H1 (cell line): Measurements from ENCODE around the gene COL1A1. TPM values are rescaled to one million over a fixed set of nuclear protein-coding genes. Genes with fewer than 3 reads are reported as not detected.

Experiments used
- CTCF ChIA-PET: fragments of 300-600 bp; sonication (Branson Sonifier 250); formaldehyde crosslinking; loops from one replicate; lab custom pipeline; 2021; ENCODE audit not compliant: partially characterized antibody; lab: Charles Lee
- POLR2A ChIA-PET: fragments of 300-600 bp; sonication (Branson Sonifier 250); formaldehyde crosslinking; loops from one replicate; lab custom pipeline; 2021; ENCODE audit warnings: inconsistent platforms; ENCODE audit not compliant: partially characterized antibody; lab: Charles Lee
- DNase-seq, 2 experiments: peaks; one replicate each; pipeline versions ENCODE4 v3.0.0 to v3.0.0-alpha.2; 2010 to 2022; ENCODE audit warnings: low spot score in 2 of 2, low read depth in 1 of 2, mixed read lengths in 1 of 2
- FAIRE-seq: peaks from 2 replicates; lab custom pipeline; 2011; peaks lifted over from hg19 to GRCh38; lab: Jason Lieb, UNC
- H2AFZ ChIP-seq: 2 replicates; pipeline ENCODE4 v1.8.1; 2012; ENCODE audit warnings: low read length, inconsistent platforms
- H2AK5ac ChIP-seq: 2 replicates; pipeline ENCODE4 v1.6.1; 2013; ENCODE audit warnings: low read depth, low read length
- H2BK120ac ChIP-seq: replicated peaks from 2 replicates; pipeline ENCODE3; 2013; ENCODE audit warnings: low read depth, low read length, inconsistent platforms
- H2BK12ac ChIP-seq: 2 replicates; pipeline ENCODE4 v1.6.1; 2013; ENCODE audit warnings: low read depth, low read length
- H2BK15ac ChIP-seq: 2 replicates; pipeline ENCODE4 v1.6.1; 2013; ENCODE audit warnings: low read length
- H2BK20ac ChIP-seq: 2 replicates; pipeline ENCODE4 v1.6.1; 2013; ENCODE audit warnings: low read length
- H2BK5ac ChIP-seq: 2 replicates; pipeline ENCODE4 v1.6.1; 2013; ENCODE audit warnings: low read depth, low read length
- H3K14ac ChIP-seq: 2 replicates; pipeline ENCODE4 v1.6.1; 2013; ENCODE audit warnings: inconsistent platforms; ENCODE audit not compliant: insufficient read length
- H3K18ac ChIP-seq: 2 replicates; pipeline ENCODE4 v1.6.1; 2013; ENCODE audit warnings: low read length; ENCODE audit errors: extremely low read depth
- H3K23ac ChIP-seq: 2 replicates; pipeline ENCODE4 v1.6.1; 2013; ENCODE audit warnings: inconsistent platforms; ENCODE audit not compliant: insufficient read length
- H3K23me2 ChIP-seq: 2 replicates; pipeline ENCODE4 v1.6.1; 2013; ENCODE audit warnings: low read depth, low read length
- H3K27ac ChIP-seq: 2 replicates; pipeline ENCODE4 v1.6.1; 2011; ENCODE audit warnings: low read depth, low read length, inconsistent platforms
- H3K27me3 ChIP-seq, 4 experiments: replicated peaks in 1 of 4; 1 replicate in 1 of 4; 2 replicates in 3 of 4; pipeline versions ENCODE4 v1.6.1 to v1.8.1; 2011 to 2013; ENCODE audit warnings: low read length in 3 of 4, mild to moderate bottlenecking in 3 of 4, inconsistent platforms in 2 of 4, mixed read lengths in 2 of 4, moderate library complexity in 1 of 4; ENCODE audit not compliant: control insufficient read depth in 3 of 4, insufficient read depth in 3 of 4; ENCODE audit errors: extremely low read depth in 1 of 4
- H3K36me3 ChIP-seq, 4 experiments: 2 replicates each; pipeline versions ENCODE4 v1.6.1 to v1.8.1; 2011 to 2013; ENCODE audit warnings: mild to moderate bottlenecking in 4 of 4, low read length in 3 of 4, moderate library complexity in 2 of 4, control low read depth in 1 of 4, inconsistent platforms in 1 of 4; ENCODE audit not compliant: insufficient read depth in 4 of 4, control insufficient read depth in 2 of 4
- H3K4ac ChIP-seq: replicated peaks from 2 replicates; pipeline ENCODE3; 2013; ENCODE audit warnings: low read length, low read depth, mixed read lengths, inconsistent platforms; ENCODE audit not compliant: insufficient read length
- H3K4me1 ChIP-seq, 4 experiments: replicated peaks in 1 of 4; 1 replicate in 1 of 4; 2 replicates in 3 of 4; pipeline versions ENCODE4 v1.6.1 to v1.8.1; 2011 to 2013; ENCODE audit warnings: low read length in 3 of 4, inconsistent platforms in 2 of 4, mixed read lengths in 1 of 4; ENCODE audit not compliant: insufficient read depth in 4 of 4, control insufficient read depth in 3 of 4
- H3K4me2 ChIP-seq, 2 experiments: 2 replicates each; pipeline versions ENCODE4 v1.6.1 to v1.8.1; 2011 to 2013; ENCODE audit warnings: low read depth in 2 of 2, low read length in 2 of 2, control low read depth in 1 of 2, inconsistent platforms in 1 of 2, mild to moderate bottlenecking in 1 of 2; ENCODE audit not compliant: insufficient read depth in 1 of 2
- H3K4me3 ChIP-seq, 4 experiments: fragments of 200-600, 300-600 bp in 1 of 4; sonication (generic), shearing (Covaris generic), sonication (Bioruptor Twin) in 1 of 4; 2 replicates each; pipeline versions ENCODE4 v1.5.1 to v1.8.1; 2011 to 2016; ENCODE audit warnings: low read length in 4 of 4, low read depth in 3 of 4, control low read depth in 2 of 4, inconsistent platforms in 2 of 4, mild to moderate bottlenecking in 2 of 4, mixed read lengths in 1 of 4, moderate library complexity in 1 of 4; ENCODE audit not compliant: insufficient read depth in 2 of 4; ENCODE audit errors: extremely low read depth in 1 of 4
- H3K56ac ChIP-seq: replicated peaks from 2 replicates; pipeline ENCODE3; 2013; ENCODE audit warnings: low read depth, mild to moderate bottlenecking, mixed read lengths, low read length, inconsistent platforms; ENCODE audit not compliant: insufficient read length
- H3K79me1 ChIP-seq: 2 replicates; pipeline ENCODE4 v1.6.1; 2013; ENCODE audit warnings: low read depth, low read length, control low read depth
- H3K79me2 ChIP-seq, 2 experiments: 2 replicates each; pipeline versions ENCODE4 v1.6.1 to v1.8.1; 2012 to 2013; ENCODE audit warnings: low read length in 2 of 2, mild to moderate bottlenecking in 2 of 2, inconsistent platforms in 1 of 2; ENCODE audit not compliant: insufficient read depth in 2 of 2, control insufficient read depth in 1 of 2
- H3K9ac ChIP-seq, 4 experiments: replicated peaks in 1 of 4; 1 replicate in 1 of 4; 2 replicates in 3 of 4; pipeline versions ENCODE4 v1.6.1 to v1.8.1; 2011 to 2013; ENCODE audit warnings: low read depth in 3 of 4, low read length in 3 of 4, control low read depth in 2 of 4, mild to moderate bottlenecking in 2 of 4, moderate library complexity in 2 of 4, inconsistent platforms in 1 of 4; ENCODE audit errors: extremely low read depth in 1 of 4
- H3K9me3 ChIP-seq, 2 experiments: 2 replicates each; pipeline versions ENCODE4 v1.6.1 to v1.8.1; 2012 to 2013; ENCODE audit warnings: mild to moderate bottlenecking in 2 of 2, moderate library complexity in 2 of 2, control low read depth in 1 of 2, inconsistent platforms in 1 of 2, low read depth in 1 of 2, low read length in 1 of 2, mixed read lengths in 1 of 2; ENCODE audit not compliant: insufficient read depth in 2 of 2
- H4K20me1 ChIP-seq, 2 experiments: replicated peaks in 1 of 2; 2 replicates each; pipeline versions ENCODE3 to v1.8.1; 2011 to 2013; ENCODE audit warnings: inconsistent platforms in 2 of 2, low read length in 2 of 2, mild to moderate bottlenecking in 1 of 2; ENCODE audit not compliant: insufficient read depth in 2 of 2, control insufficient read depth in 1 of 2
- H4K5ac ChIP-seq: 2 replicates; pipeline ENCODE4 v1.6.1; 2013; ENCODE audit warnings: low read length, low read depth, mixed read lengths, inconsistent platforms; ENCODE audit not compliant: insufficient read length
- H4K8ac ChIP-seq: 2 replicates; pipeline ENCODE4 v1.8.0; 2013; ENCODE audit warnings: mild to moderate bottlenecking, moderate library complexity, low read length, inconsistent platforms; ENCODE audit not compliant: insufficient read depth; ENCODE audit errors: extremely low read depth
- H4K91ac ChIP-seq: replicated peaks from 2 replicates; pipeline ENCODE3; 2013; ENCODE audit warnings: low read length, mixed read lengths, inconsistent platforms; ENCODE audit not compliant: insufficient read length
- CBX5 ChIP-seq: fragments of 300-800, 300-1000 bp; sonication (generic); IDR thresholded peaks from 2 replicates; pipeline ENCODE4 v1.7.1; 2016; ENCODE audit warnings: antibody characterized with exemption, low read length, low read depth
- HDAC6 ChIP-seq: IDR thresholded peaks from one replicate; pipeline ENCODE4 v1.7.1; 2012; ENCODE audit warnings: low read depth, mild to moderate bottlenecking, inconsistent platforms, low read length, moderate library complexity
- KDM4A ChIP-seq: IDR thresholded peaks from one replicate; pipeline ENCODE4 v1.7.1; 2012; ENCODE audit warnings: low read depth, mild to moderate bottlenecking, moderate library complexity, low read length, inconsistent platforms; ENCODE audit not compliant: severe bottlenecking
- PHF8 ChIP-seq: fragments of 200-600 bp; sonication (generic); conservative IDR thresholded peaks from 2 replicates; pipeline ENCODE4 v1.7.1; 2012; ENCODE audit warnings: low read depth, mild to moderate bottlenecking, inconsistent platforms, low read length, moderate library complexity
- RBBP5 ChIP-seq: IDR thresholded peaks from 2 replicates; pipeline ENCODE4 v1.7.1; 2012; ENCODE audit warnings: low read depth, mild to moderate bottlenecking, inconsistent platforms, low read length, moderate library complexity, borderline replicate concordance
- SRF ChIP-seq: IDR thresholded peaks from 2 replicates; pipeline ENCODE4 v1.6.1; 2011; ENCODE audit warnings: mild to moderate bottlenecking, low read depth, low read length, moderate library complexity
- WGBS, 2 experiments: shearing (Covaris generic) in 1 of 2; methylation state at CpG; one replicate each; pipeline versions ENCODE4 v1.1.6 to v1.1.7; 2013 to 2015; ENCODE audit warnings: low lambda C conversion rate in 2 of 2, mixed read lengths in 2 of 2, inconsistent platforms in 1 of 2, low coverage in 1 of 2, missing lambda C conversion rate in 1 of 2; ENCODE audit not compliant: insufficient replicate concordance in 2 of 2, insufficient coverage in 1 of 2, insufficient read length in 1 of 2; ENCODE audit errors: extremely low coverage in 1 of 2, missing lambda C conversion rate in 1 of 2; 5-methylcytosine and 5-hydroxymethylcytosine counted together
- polyA plus RNA-seq, 7 experiments: library from polyadenylated mRNA; depleted of rRNA in 3 of 7; stranded (reverse) in 5 of 7; unstranded in 2 of 7; fragments of >200 nt in 5 of 7; fragments of 200-250 nt in 2 of 7; gene quantifications; 1 replicate in 5 of 7; 2 replicates in 1 of 7; 4 replicates in 1 of 7; pipeline versions ENCODE4 v1.2.1 to v1.2.3, GENCODE V29; 2011 to 2013; ENCODE audit warnings: missing spikeins in 2 of 7, mixed read lengths in 2 of 7
- total RNA-seq: library from RNA; stranded (reverse); fragmentation: NEBNext Ultra II Directional; extraction: Animal tissue kit (Norgen Biotek cat#: 25700); gene quantifications from 2 replicates; pipeline ENCODE4 v1.2.1, GENCODE V29; 2021
- TF ChIP-seq, protein P1 (sequence below): IDR thresholded peaks from 2 replicates; pipeline ENCODE4 v1.6.1; 2012; ENCODE audit warnings: inconsistent platforms

Gene COL1A1
- total and polyA plus RNA-seq, 2 of the 8 experiments (the other 6 are each of a cell fraction or from before 2014, with no cell fraction given), result 14.1 to 80.4 TPM

DNA sequence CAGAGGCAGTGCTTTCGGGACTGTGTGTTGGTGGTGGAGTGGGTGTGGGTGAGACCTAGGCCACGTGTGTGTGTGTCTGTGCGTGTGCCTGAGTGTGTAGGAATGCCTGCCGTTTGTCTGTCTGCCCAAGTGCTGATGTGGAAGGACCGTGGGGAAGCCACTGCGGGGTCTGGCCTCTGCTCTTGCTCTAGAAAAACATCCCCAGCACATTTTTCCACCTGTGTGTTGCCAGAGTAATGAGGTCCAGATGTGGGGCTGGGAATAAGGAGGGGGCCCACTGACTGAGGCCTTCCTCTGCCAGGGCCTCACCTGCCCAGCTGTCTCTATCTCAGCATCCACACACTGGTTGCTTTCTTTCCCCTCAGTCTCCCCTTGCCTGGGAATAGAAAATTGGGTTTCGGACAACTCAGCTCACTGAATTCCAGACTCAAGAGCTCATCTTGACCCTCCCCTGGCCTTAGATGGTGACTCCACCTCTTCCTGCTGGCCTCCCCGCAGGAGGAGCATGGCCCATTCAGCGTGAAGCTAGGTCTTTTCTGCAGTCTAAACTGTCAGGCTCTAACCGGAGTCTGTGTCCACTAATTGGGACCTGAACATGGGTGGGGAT, 28.0 kb downstream of the COL1A1 start:
- no peak overlapping the region for H3K9ac ChIP-seq
- H4K8ac ChIP-seq, result no peak overlapping the region
- no peaks in the 10 kb centered on the region for H4K20me1 ChIP-seq
- peak overlapping the region; percentile 76; the same call in 1 of the 2 replicates for H2BK5ac ChIP-seq
- H2BK12ac ChIP-seq, result peak overlapping the region; percentile 94; the same call in 1 of the 2 replicates
- H4K91ac ChIP-seq, result peak overlapping the region; percentile 87
- H2AK5ac ChIP-seq, result no peak overlapping the region
- H3K27ac ChIP-seq, result 0 out of 2 replicates have a peak overlapping the region, but pooled peaks have one; percentile 3
- H4K5ac ChIP-seq, result no peak overlapping the region
- ChIA-PET CTCF (interaction anchor here (0.8 to 17.0 kb wide), 18 partner anchors 8 to 160 kb away, joined by 3 to 299 read pairs (median 6); partner anchors contain the start of genes COL1A1, SGCA and TMEM92), POLR2A (interaction anchor here (1.2 kb wide), 1 partner anchor 9 kb away, joined by 3 read pairs; no protein-coding TSS in a partner anchor)
- no peak overlapping the region; the same call in 1 of the 2 replicates for H3K18ac ChIP-seq
- no peak for FAIRE-seq
- H3K4ac ChIP-seq, result no peak overlapping the region
- H3K4me3 ChIP-seq, result no peak overlapping the region
- no peaks in the 10 kb centered on the region for H3K27me3 ChIP-seq
- peak overlapping the region; percentile 36 for H2AFZ ChIP-seq
- H3K4me1 ChIP-seq, result peaks cover under 1 to 17% (median 11%) of the 10 kb centered on the region in 4 experiments
- WGBS, 2 experiments, result 83% methylated on average over 10 of the region's 10 CpGs; no CpG with 5 or more reads in 1 of the 2 experiments
- no peak overlapping the region for H3K56ac ChIP-seq
- no peaks in the 10 kb centered on the region for H3K79me2 ChIP-seq
- H3K14ac ChIP-seq, result no peak overlapping the region
- H2BK20ac ChIP-seq, result no peak overlapping the region
- H3K9me3 ChIP-seq, result no peaks in the 10 kb centered on the region
- no peak overlapping the region for H3K4me2 ChIP-seq
- H3K23me2 ChIP-seq, result no peaks in the 10 kb centered on the region
- no peak for DNase-seq
- H2BK120ac ChIP-seq, result no peak overlapping the region
- no peaks in the 10 kb centered on the region for H3K79me1 ChIP-seq
- H3K23ac ChIP-seq, result no peak overlapping the region
- 0 out of 2 replicates have a peak overlapping the region, but pooled peaks have one; percentile 65 for H2BK15ac ChIP-seq
- TF ChIP-seq CBX5 (no peak), HDAC6 (no peak), RBBP5 (no peak), KDM4A (no peak), SRF (no peak), PHF8 (no peak)
- TF ChIP-seq, protein P1, sequence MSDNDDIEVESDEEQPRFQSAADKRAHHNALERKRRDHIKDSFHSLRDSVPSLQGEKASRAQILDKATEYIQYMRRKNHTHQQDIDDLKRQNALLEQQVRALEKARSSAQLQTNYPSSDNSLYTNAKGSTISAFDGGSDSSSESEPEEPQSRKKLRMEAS, result peak; percentile 38; the same call in 1 of the 2 replicates
- H3K36me3 ChIP-seq, result no peaks in the 10 kb centered on the region
